ENCODE results near the gene ADAM23. TPM values are rescaled to one million over a fixed set of nuclear protein-coding genes. Genes with fewer than 3 reads are reported as not detected.

ADAM23 gene
- total and polyA plus RNA-seq, 12 donors: 4.5 to 33.9 (median 6.7) TPM

- intact Hi-C loops (cut with DNase I): no loop called here
- Histone ChIP-seq H3K9me3 (replicated peaks in 1 of 3) (no peaks in the 10 kb centered on the region), H3K36me3 (replicated peaks in 1 of 2) (no peaks in the 10 kb centered on the region), H3K27ac (no peak overlapping the region), H3K27me3 (no peaks in the 10 kb centered on the region), H3K4me1 (replicated peaks in 1 of 2) (no peaks in the 10 kb centered on the region), H3K4me3 (no peak overlapping the region)
- TF ChIP-seq POLR2A (IDR thresholded peaks at IDR 0.05) (no peak), CTCF (IDR thresholded peaks at IDR 0.05) (no peak)
- no peak for DNase-seq
- 62 to 85% (median 71%) methylated on average over 1 of the region's 1 CpG for WGBS, 4 donors
Measured at GRCh38 chr2:206474099-206474498, 30.8 kb downstream of the ADAM23 start.

GRCh38 chr2:206477296-206477695 lies 34.0 kb downstream of the ADAM23 start:
- Histone ChIP-seq H3K27ac (no peak overlapping the region), H3K36me3 (replicated peaks in 1 of 2) (no peaks in the 10 kb centered on the region), H3K9me3 (replicated peaks in 1 of 3) (no peaks in the 10 kb centered on the region), H3K4me1 (replicated peaks in 1 of 2) (no peaks in the 10 kb centered on the region), H3K27me3 (no peaks in the 10 kb centered on the region), H3K4me3 (no peak overlapping the region)
- intact Hi-C loops (cut with DNase I): no loop called here
- 51 to 67% (median 63%) methylated on average over 1 of the region's 1 CpG for WGBS, 4 donors
- no peak for TF ChIP-seq CTCF (IDR thresholded peaks at IDR 0.05)
- TF ChIP-seq POLR2A (IDR thresholded peaks at IDR 0.05): no peak
- no peak for DNase-seq

- DNase-seq: no peak
- intact Hi-C loops (cut with DNase I): no loop called here
- 83 to 89% (median 87%) methylated on average over 3 of the region's 3 CpGs for WGBS, 4 donors
Measured at GRCh38 chr2:206478340-206478739, 35.0 kb downstream of the ADAM23 start.

GRCh38 chr2:206480161-206480560 lies 36.8 kb downstream of the ADAM23 start:
- Histone ChIP-seq H3K9me3 (replicated peaks in 1 of 3) (no peaks in the 10 kb centered on the region), H3K27me3 (no peaks in the 10 kb centered on the region), H3K27ac (no peak overlapping the region), H3K4me3 (no peak overlapping the region), H3K36me3 (replicated peaks in 1 of 2) (no peaks in the 10 kb centered on the region), H3K4me1 (replicated peaks in 1 of 2) (no peaks in the 10 kb centered on the region)
- 43 to 56% (median 52%) methylated on average over 2 of the region's 2 CpGs for WGBS, 4 donors
- DNase-seq: no peak
- TF ChIP-seq POLR2A (IDR thresholded peaks at IDR 0.05) (no peak), CTCF (IDR thresholded peaks at IDR 0.05) (no peak)
- intact Hi-C loops (cut with DNase I): no loop called here

More at GRCh38 chr2:206478340-206478739, 35.0 kb downstream of the ADAM23 start:
- Histone ChIP-seq H3K4me3 (no peak overlapping the region), H3K36me3 (replicated peaks in 1 of 2) (no peaks in the 10 kb centered on the region), H3K9me3 (replicated peaks in 1 of 3) (no peaks in the 10 kb centered on the region), H3K27ac (no peak overlapping the region), H3K4me1 (replicated peaks in 1 of 2) (no peaks in the 10 kb centered on the region), H3K27me3 (no peaks in the 10 kb centered on the region)
- TF ChIP-seq POLR2A (IDR thresholded peaks at IDR 0.05): no peak
- no peak for TF ChIP-seq CTCF (IDR thresholded peaks at IDR 0.05)

All from adrenal gland (tissue), 12 donors.